LNCaP clone FGC (cell line): Measurements from ENCODE around the gene CYTH4.

Experiments
- DNase-seq: peaks from one replicate; pipeline ENCODE4 v3.0.0-alpha.2; 2011; ENCODE audit warnings: low read depth
- H3K4me3 ChIP-seq: 2 replicates; pipeline ENCODE4 v1.5.1; 2011; ENCODE audit warnings: mild to moderate bottlenecking, low read depth, low read length, control low read depth
- TF ChIP-seq, protein P1 (sequence below): IDR thresholded peaks from 2 replicates; pipeline ENCODE4 v1.5.1; 2012; ENCODE audit warnings: mild to moderate bottlenecking; ENCODE audit not compliant: control insufficient read depth, insufficient read depth; ENCODE audit errors: extremely low read depth

Gene CYTH4

GRCh38 chr22:37239336-37240239 is 42.7 kb upstream of the CYTH4 start:
- no peak for DNase-seq
- TF ChIP-seq, protein P1, sequence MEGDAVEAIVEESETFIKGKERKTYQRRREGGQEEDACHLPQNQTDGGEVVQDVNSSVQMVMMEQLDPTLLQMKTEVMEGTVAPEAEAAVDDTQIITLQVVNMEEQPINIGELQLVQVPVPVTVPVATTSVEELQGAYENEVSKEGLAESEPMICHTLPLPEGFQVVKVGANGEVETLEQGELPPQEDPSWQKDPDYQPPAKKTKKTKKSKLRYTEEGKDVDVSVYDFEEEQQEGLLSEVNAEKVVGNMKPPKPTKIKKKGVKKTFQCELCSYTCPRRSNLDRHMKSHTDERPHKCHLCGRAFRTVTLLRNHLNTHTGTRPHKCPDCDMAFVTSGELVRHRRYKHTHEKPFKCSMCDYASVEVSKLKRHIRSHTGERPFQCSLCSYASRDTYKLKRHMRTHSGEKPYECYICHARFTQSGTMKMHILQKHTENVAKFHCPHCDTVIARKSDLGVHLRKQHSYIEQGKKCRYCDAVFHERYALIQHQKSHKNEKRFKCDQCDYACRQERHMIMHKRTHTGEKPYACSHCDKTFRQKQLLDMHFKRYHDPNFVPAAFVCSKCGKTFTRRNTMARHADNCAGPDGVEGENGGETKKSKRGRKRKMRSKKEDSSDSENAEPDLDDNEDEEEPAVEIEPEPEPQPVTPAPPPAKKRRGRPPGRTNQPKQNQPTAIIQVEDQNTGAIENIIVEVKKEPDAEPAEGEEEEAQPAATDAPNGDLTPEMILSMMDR, result no peak
- no peak overlapping the region for H3K4me3 ChIP-seq

DNA sequence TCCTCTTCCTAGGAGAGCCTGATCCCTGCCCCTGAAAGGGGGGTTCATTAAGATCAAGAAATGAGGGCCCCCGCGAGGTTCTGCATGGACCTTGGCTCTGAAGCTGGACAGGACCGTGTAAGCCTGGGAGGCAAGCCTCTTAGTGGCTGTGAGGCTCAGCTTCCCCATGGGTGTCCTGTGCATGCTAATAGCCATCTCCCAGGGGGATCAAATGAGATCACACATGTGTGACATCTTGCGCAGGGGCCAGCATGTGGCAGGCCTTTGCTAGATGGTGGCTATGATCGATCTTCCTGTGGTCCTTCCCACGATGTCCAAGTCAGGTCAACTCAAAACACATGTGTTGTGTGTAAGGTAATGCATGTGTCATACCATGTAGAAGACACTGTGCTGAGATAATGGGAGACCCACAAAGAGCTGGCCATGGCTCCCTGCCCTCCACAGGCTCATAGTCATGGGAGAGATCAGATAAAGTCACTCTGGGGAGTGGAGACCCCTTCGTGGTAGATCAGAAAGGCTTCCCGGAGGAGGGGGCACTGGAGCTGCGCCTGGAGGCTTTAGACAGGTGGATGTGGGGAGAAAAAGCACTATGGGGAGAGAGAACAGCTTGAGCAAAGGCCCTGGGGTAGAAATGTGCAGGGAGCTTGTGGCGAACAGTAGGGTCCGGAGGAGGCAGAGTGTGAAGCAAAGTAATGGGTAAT is 41.9 kb upstream of the CYTH4 start:
- TF ChIP-seq, protein P1, result no peak
- DNase-seq, result no peak
- H3K4me3 ChIP-seq, result no peak overlapping the region

DNA sequence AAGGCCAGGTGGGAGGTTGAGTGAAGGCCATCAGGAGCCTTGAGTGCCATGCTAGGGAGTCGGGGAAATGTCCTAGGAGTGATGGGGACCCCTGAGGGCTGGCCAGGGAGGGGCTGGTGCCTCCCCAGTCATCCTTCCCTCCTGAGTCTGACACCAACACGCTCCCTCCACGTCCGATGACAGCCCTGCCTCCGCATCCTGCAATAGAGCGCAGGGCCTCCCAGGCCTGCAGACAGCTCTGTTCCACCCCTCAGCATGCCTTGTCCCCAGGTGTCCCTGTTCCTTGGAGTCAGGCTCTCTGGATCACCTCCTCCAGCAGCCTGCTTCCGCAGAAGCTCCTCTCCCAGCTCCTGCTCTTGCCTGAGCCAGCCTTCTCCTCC is 41.4 kb upstream of the CYTH4 start:
- H3K4me3 ChIP-seq, result no peak overlapping the region
- TF ChIP-seq, protein P1, result no peak
- DNase-seq, result no peak

DNA sequence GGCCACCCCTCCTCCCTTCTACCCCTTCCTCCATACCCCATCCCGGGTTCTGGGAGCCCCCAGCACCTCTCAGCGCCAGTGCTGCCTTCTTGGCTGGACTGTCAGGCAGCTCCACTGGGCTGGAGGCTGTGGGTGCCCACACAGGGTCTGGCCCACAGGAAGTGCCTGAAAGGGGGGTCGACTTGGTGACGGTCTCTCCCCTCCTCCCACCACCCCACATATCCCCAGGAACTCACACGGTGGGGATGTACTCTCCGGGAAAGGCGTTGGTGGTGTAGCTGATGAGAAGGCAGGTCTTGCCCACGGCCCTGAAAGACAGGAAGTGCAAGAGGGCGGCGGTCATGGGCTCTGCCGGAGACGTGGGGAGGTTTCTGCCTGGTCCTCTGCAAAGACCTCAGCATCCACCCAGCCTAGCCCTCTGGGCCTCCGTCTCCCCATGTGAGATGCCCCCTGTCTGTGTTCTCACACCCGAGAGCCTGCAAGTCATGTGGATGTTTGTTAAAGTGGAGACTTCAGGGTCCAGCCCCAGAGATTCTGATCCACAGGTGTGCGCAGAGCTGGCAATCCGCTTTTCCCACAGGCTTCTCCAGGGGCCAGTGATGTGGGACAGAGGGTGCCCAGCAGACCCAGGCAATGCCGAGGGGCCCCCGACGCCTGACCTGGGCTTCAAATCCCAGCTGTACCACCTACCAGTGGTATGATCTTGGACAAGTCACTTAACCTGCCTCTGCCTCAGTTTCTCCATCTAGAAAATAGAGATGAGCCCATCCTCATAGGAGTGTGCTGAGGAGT is 40.8 kb upstream of the CYTH4 start:
- DNase-seq, result no peak
- H3K4me3 ChIP-seq, result no peak overlapping the region
- TF ChIP-seq, protein P1, result no peak

GRCh38 chr22:37242395-37242918 is 39.9 kb upstream of the CYTH4 start:
- H3K4me3 ChIP-seq, result no peak overlapping the region
- TF ChIP-seq, protein P1, result no peak
- no peak for DNase-seq

- no peak overlapping the region for H3K4me3 ChIP-seq
- no peak for DNase-seq
- TF ChIP-seq, protein P1, result no peak
These were observed 38.8 kb upstream of the CYTH4 start for GRCh38 chr22:37243402-37244113.
